ENCODE results near the gene IL6ST. TPM values are rescaled to one million over a fixed set of nuclear protein-coding genes. Genes with fewer than 3 reads are reported as not detected.

Gene IL6ST
- total and polyA plus RNA-seq, 2 donors from 2014 or later, result 39.2 to 378 TPM

DNA sequence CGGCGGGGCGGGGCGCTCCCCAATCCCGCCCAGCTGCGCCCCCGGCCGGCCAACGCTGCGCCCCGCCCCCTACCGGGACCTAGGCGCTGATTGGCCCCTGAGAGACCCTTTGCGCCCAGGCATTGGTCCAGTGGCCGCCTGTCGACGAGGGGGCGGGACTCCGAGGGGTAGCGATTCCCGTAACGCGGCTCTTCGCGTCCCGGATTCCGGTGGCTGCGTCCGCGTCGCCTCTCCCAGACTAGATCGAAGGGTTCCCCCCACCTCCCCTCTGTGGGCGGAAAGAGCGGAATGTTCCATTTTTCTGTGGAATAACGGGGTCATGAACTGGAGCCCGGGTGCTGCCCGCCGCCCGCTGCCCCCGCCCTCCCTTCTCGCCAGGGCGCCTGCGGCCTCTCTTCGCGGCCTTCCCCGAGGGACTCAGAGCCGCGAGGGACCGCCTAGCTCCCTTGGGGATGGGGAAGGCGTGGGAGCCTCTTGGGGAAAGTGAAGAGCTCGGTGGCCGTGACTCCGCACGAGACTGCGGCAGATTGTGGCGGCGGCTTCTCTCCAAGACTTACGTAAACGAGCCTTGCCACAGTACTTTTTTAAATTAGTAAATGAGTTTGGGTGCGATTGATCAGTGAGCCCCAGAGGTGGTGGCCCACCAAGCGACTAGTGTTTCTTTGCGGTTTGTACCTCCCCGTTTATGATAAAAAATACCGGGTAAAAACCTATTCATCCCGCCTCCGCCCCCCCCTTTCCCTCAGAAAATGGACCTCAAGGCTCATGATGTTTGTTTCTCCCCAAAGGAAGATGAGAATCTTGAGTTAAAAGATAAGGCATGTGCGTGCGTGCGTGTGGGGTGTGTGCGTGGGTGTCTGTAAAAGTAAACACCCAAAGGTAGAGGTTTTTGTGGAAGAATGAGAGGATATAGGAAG lies 493 bp upstream of the IL6ST start:
- Histone ChIP-seq H3K4me1 (ENCODE audit: control insufficient read depth in 2 of 3, insufficient read depth in 2 of 3, low read depth in 1 of 3, low read length in 3 of 3) (peaks cover 4 to 8% (median 8%) of the 10 kb centered on the region in 3 donors), H3K27ac (ENCODE audit: low read depth in 2 of 2, low read length in 2 of 2) (peak overlapping the region; percentile 99 to 100), H3K9me3 (ENCODE audit: control insufficient read depth in 2 of 3, insufficient read depth in 1 of 3, low read length in 3 of 3) (no peaks in the 10 kb centered on the region), H3K9ac (ENCODE audit: low read length in 3 of 3) (peak overlapping the region; percentile 56 to 87 (median 76)), H3K27me3 (ENCODE audit: control insufficient read depth, insufficient read depth, low read length) (no peaks in the 10 kb centered on the region), H3K4me3 (ENCODE audit: low read length in 3 of 3) (peak overlapping the region; percentile 69 to 76 (median 74)), H3K36me3 (ENCODE audit: control insufficient read depth in 2 of 3, insufficient read depth in 3 of 3, low read length in 3 of 3) (peaks cover 0 to 3% (median 0%) of the 10 kb centered on the region in 3 donors)
- DNase-seq (peak; percentile 97 to 99 (median 98)), FAIRE-seq (peak; percentile 6)
- intact Hi-C loops (cut with DNase I), result no loop called here
- TF ChIP-seq, protein P1, sequence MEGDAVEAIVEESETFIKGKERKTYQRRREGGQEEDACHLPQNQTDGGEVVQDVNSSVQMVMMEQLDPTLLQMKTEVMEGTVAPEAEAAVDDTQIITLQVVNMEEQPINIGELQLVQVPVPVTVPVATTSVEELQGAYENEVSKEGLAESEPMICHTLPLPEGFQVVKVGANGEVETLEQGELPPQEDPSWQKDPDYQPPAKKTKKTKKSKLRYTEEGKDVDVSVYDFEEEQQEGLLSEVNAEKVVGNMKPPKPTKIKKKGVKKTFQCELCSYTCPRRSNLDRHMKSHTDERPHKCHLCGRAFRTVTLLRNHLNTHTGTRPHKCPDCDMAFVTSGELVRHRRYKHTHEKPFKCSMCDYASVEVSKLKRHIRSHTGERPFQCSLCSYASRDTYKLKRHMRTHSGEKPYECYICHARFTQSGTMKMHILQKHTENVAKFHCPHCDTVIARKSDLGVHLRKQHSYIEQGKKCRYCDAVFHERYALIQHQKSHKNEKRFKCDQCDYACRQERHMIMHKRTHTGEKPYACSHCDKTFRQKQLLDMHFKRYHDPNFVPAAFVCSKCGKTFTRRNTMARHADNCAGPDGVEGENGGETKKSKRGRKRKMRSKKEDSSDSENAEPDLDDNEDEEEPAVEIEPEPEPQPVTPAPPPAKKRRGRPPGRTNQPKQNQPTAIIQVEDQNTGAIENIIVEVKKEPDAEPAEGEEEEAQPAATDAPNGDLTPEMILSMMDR (IDR thresholded peaks at IDR 0.05; ENCODE audit: borderline replicate concordance, extremely low read depth, insufficient read depth), result peak; percentile 13

DNA sequence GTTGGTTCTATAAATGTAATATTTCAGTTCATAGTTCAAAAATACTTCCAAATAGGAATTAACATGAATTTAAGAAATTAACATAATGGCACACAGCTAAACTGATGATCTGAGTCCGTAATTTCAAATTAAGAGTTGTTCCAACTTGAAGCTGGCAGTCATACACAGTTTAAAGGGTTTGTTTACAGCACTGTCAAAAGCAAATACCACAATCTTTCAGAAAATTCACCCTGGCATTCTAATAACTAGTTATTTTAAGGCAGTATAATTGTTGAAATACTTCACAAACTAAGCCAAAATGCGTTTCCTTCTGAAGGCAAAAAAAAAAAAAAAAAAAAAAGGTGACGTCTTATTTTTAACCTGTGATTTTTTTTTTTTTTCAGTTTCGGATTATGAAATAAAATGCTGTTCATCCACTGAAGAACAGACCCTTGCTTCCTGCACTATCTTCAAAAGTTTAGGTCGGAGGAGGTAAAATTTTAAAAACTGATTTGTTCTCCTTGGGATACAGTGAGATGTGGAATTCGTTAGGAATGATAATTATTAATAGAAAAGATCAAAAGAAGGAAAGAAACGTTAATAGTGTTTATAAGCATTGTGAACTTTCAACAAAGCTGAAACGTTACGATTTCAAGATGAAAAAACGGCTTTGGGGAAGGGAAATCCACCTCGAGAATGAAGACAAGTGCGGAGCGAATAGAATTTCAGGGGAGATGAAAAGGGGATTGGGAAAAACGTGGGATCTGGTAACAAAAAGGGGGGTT lies 850 bp downstream of the IL6ST start:
- Histone ChIP-seq H3K9ac (ENCODE audit: low read length in 3 of 3) (peak overlapping the region; percentile 75 to 87 (median 87)), H3K27me3 (ENCODE audit: control insufficient read depth, insufficient read depth, low read length) (no peaks in the 10 kb centered on the region), H3K27ac (ENCODE audit: low read depth in 2 of 2, low read length in 2 of 2) (peak overlapping the region; percentile 99 to 100), H3K9me3 (ENCODE audit: control insufficient read depth in 2 of 3, insufficient read depth in 1 of 3, low read length in 3 of 3) (no peaks in the 10 kb centered on the region), H3K36me3 (ENCODE audit: control insufficient read depth in 2 of 3, insufficient read depth in 3 of 3, low read length in 3 of 3) (peaks cover 0 to 3% (median 0%) of the 10 kb centered on the region in 3 donors), H3K4me1 (ENCODE audit: control insufficient read depth in 2 of 3, insufficient read depth in 2 of 3, low read depth in 1 of 3, low read length in 3 of 3) (peaks cover 5 to 14% (median 8%) of the 10 kb centered on the region in 3 donors), H3K4me3 (ENCODE audit: low read length in 3 of 3) (peak overlapping the region; percentile 76 to 94 (median 93))
- TF ChIP-seq, protein P1 (IDR thresholded peaks at IDR 0.05; ENCODE audit: borderline replicate concordance, extremely low read depth, insufficient read depth), result no peak
- peak in 1 of 5 donors; percentile 45 for DNase-seq
- intact Hi-C loops (cut with DNase I), result no loop called here
- no peak for FAIRE-seq

DNA sequence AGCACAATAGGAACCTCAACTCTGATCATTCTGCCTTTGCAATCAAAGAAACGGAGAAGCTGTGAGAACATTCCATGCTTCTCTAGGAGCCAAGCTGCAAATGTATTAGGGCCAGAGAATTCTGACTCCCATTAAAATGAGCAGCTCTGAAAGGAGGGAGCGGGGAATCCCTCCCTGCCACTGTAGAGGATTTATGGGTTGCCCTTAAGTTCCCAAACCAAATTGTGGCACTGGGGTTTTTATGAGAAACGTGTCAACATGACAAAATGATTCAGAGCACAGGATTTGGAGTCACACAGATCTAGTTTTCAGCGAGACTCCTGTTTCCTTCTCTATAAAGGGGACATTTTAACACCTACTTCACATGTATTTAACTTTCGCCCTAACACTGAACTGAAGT lies 1.8 kb downstream of the IL6ST start:
- Histone ChIP-seq H3K36me3 (ENCODE audit: control insufficient read depth in 2 of 3, insufficient read depth in 3 of 3, low read length in 3 of 3) (peaks cover 0 to 3% (median 0%) of the 10 kb centered on the region in 3 donors), H3K9ac (ENCODE audit: low read length in 3 of 3) (peak overlapping the region; percentile 75 to 87 (median 87)), H3K27me3 (ENCODE audit: control insufficient read depth, insufficient read depth, low read length) (no peaks in the 10 kb centered on the region), H3K27ac (ENCODE audit: low read depth in 2 of 2, low read length in 2 of 2) (peak overlapping the region; percentile 99 to 100), H3K4me1 (ENCODE audit: control insufficient read depth in 2 of 3, insufficient read depth in 2 of 3, low read depth in 1 of 3, low read length in 3 of 3) (peaks cover 5 to 14% (median 8%) of the 10 kb centered on the region in 3 donors), H3K4me3 (ENCODE audit: low read length in 3 of 3) (peak overlapping the region; percentile 59 to 94 (median 76)), H3K9me3 (ENCODE audit: control insufficient read depth in 2 of 3, insufficient read depth in 1 of 3, low read length in 3 of 3) (no peaks in the 10 kb centered on the region)
- no peak for FAIRE-seq
- intact Hi-C loops (cut with DNase I), result no loop called here
- DNase-seq, result peak in 3 of 5 donors; percentile 37 to 73 (median 69)
- TF ChIP-seq, protein P1 (IDR thresholded peaks at IDR 0.05; ENCODE audit: borderline replicate concordance, extremely low read depth, insufficient read depth), result no peak

Measured in kidney (tissue), 14 donors.